Measurements from ENCODE around the gene ISL2.

DNA sequence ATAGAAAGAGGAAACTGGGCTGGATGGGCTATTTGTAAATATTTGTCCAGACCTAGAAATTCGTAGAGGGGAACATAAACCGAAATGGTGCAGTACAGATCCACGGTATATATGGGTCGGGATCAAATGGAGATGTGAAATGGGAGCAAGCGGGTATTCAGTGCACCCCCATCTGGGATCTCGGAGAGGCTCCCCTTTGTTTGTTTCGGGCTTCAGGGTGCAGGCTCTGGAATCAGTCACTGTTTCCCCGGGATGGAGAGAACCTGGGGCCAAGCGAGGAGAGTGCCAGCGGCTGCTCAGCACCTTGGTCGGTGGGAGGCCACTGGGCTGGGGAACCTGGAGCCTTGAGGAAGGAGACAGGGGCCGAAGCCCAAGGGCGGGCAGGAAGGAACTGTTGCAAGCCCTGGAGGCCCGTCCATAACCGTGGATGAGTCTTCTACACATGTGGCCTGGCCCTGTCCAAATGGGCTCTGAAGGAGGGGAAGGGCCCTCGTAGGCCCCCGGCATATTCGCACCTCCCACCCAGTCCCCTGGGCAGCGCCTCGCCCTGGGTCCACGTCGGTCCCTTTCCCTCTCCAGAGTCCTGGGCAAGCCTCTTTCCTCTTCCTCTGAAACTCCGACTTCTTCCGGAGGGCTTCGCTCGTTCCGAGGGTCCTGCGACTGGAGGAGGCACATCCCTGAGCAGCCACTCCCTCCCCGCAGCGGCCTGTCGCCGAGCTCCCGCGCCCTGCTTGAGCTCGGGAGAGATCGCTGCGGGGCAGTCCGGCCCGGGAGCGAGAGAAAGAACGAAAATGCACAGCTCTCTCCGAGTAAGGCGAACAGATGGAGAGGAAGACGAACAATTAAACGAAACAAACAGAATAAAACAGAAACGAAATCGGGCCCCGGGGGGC is 3.0 kb downstream of the ISL2 start:
- TF ChIP-seq, protein P1, sequence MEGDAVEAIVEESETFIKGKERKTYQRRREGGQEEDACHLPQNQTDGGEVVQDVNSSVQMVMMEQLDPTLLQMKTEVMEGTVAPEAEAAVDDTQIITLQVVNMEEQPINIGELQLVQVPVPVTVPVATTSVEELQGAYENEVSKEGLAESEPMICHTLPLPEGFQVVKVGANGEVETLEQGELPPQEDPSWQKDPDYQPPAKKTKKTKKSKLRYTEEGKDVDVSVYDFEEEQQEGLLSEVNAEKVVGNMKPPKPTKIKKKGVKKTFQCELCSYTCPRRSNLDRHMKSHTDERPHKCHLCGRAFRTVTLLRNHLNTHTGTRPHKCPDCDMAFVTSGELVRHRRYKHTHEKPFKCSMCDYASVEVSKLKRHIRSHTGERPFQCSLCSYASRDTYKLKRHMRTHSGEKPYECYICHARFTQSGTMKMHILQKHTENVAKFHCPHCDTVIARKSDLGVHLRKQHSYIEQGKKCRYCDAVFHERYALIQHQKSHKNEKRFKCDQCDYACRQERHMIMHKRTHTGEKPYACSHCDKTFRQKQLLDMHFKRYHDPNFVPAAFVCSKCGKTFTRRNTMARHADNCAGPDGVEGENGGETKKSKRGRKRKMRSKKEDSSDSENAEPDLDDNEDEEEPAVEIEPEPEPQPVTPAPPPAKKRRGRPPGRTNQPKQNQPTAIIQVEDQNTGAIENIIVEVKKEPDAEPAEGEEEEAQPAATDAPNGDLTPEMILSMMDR (IDR thresholded peaks at IDR 0.05; ENCODE audit: insufficient read depth, low read length, poor library complexity, severe bottlenecking), result no peak
- TF ChIP-seq EZH2phosphoT487 (conservative IDR thresholded peaks at IDR 0.05; ENCODE audit: low read length), result no peak

All from SU-DHL-6 (cell line).